Stimulated activated CD4-positive, alpha-beta T cell treated with anti-CD3 and anti-CD28 coated beads, Interleukin-2, amount 100 ng/mL, for 4 hours (primary cell): ENCODE results near the gene MAOB.

ENCODE experiments used
- DNase-seq: peaks from one replicate; pipeline ENCODE4 v3.0.0-alpha.2; 2020; ENCODE audit warnings: low read depth

The MAOB gene

GRCh38 chrX:43860646-43861370, 21.4 kb downstream of the MAOB start:
- DNase-seq = no peak

- no peak for DNase-seq
Observed at GRCh38 chrX:43853225-43853828, 28.9 kb downstream of the MAOB start.

- DNase-seq = no peak
Observed at GRCh38 chrX:43850629-43851028, 31.6 kb downstream of the MAOB start.

- DNase-seq = no peak
Observed at GRCh38 chrX:43849173-43849572, 33.1 kb downstream of the MAOB start.

GRCh38 chrX:43847352-43847751, 34.9 kb downstream of the MAOB start:
- DNase-seq = no peak

- no peak for DNase-seq
Observed at GRCh38 chrX:43846558-43846957, 35.7 kb downstream of the MAOB start.

GRCh38 chrX:43845776-43846175, 36.5 kb downstream of the MAOB start:
- DNase-seq = no peak

GRCh38 chrX:43840265-43840664, 42.0 kb downstream of the MAOB start:
- no peak for DNase-seq

- no peak for DNase-seq
Observed at GRCh38 chrX:43836435-43837184, 45.6 kb downstream of the MAOB start.

GRCh38 chrX:43835559-43835958, 46.7 kb downstream of the MAOB start:
- no peak for DNase-seq

- no peak for DNase-seq
Observed at GRCh38 chrX:43827791-43828190, 54.5 kb downstream of the MAOB start.

GRCh38 chrX:43822014-43822413, 60.2 kb downstream of the MAOB start:
- no peak for DNase-seq

- no peak for DNase-seq
Observed at GRCh38 chrX:43817444-43817843, 64.8 kb downstream of the MAOB start.

GRCh38 chrX:43815209-43815608, 67.0 kb downstream of the MAOB start:
- no peak for DNase-seq

GRCh38 chrX:43813898-43814297, 68.4 kb downstream of the MAOB start:
- DNase-seq = no peak

GRCh38 chrX:43813319-43813718, 68.9 kb downstream of the MAOB start:
- no peak for DNase-seq

- no peak for DNase-seq
Observed at GRCh38 chrX:43809463-43809862, 72.8 kb downstream of the MAOB start.

- DNase-seq = no peak
Observed at GRCh38 chrX:43808231-43808630, 74.0 kb downstream of the MAOB start.

GRCh38 chrX:43805579-43805978, 76.7 kb downstream of the MAOB start:
- no peak for DNase-seq

- no peak for DNase-seq
Observed at GRCh38 chrX:43804021-43804420, 78.2 kb downstream of the MAOB start.

- DNase-seq = no peak
Observed at GRCh38 chrX:43785930-43786591, 96.2 kb downstream of the MAOB start.

- DNase-seq = no peak
Observed at GRCh38 chrX:43758044-43758443, 124.2 kb downstream of the MAOB start.

- DNase-seq = no peak
Observed at GRCh38 chrX:43756076-43756475, 126.2 kb downstream of the MAOB start.
